Measurements from ENCODE around the gene NEDD9.

The NEDD9 gene

DNA sequence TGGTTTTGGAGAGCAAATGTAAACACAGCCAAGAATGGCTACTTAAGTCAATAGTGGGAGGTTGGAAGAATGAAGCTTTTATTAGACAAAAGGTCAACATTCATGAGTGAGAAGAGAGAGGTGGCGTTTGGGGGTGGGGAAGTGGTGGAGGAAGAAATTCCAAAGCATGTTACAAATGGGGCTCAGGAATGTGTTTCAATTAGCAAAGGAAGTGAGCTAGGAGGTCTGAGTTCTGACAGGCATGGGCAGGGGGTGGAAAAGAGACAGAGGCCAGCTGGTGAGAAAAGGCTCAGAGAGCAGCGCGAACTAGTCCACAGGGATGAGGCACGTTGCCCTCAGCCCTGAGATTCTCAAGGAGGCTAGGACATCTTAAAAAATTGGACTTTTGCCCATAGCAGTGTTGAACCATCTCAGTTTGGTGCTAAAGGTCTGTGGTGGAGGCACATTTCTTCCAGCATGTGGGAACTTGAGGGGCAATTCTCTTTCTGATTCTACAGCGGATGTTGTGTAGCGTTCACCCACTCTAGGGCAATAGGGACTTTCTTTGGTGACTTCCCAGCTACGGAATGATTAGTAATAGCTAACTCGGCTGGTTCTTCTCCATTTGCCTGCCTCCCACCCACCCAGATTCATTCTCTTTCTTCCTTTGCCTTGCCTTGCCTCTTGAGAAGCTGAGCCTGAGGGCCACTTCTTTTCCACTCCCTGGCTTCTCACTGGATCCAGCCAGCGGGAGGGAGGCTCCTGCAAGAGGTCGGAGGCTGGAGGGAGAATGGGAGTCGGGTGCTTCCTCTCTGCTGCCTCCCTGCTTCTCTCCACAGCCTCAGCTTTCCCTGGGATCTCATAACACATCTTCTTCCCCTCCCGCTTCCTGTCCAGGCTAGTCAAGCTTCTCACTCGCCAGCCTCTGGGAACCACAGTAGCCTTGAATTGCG is 45.1 kb upstream of the NEDD9 start:
- no peak for DNase-seq (ENCODE audit: low read depth)
- no peak overlapping the region for H3K4me3 ChIP-seq (ENCODE audit: low read depth, low read length)
- in situ Hi-C loops (cut with HindIII; ENCODE audit: low sequenced_read_pairs) = no loop called here

DNA sequence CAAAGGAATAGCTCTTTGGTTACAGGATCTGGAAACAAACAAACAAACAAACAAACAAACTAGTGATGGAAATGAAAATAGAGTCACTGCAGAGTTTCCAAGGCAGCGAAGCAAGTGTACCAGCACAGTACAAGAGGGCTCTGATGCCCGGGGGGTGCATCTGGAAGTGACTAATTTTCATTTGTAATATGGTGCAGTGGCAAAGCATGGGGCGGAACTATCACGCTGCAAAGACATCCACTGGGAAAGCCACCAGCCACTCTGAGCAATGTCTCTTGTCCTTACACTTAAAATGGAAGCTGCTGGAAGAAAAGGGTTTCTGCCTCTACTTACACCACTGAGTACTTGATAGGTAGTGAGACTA is 44.4 kb upstream of the NEDD9 start:
- H3K4me3 ChIP-seq (ENCODE audit: low read depth, low read length) = no peak overlapping the region
- no peak for DNase-seq (ENCODE audit: low read depth)
- in situ Hi-C loops (cut with HindIII; ENCODE audit: low sequenced_read_pairs) = no loop called here
- TF ChIP-seq, protein P1, sequence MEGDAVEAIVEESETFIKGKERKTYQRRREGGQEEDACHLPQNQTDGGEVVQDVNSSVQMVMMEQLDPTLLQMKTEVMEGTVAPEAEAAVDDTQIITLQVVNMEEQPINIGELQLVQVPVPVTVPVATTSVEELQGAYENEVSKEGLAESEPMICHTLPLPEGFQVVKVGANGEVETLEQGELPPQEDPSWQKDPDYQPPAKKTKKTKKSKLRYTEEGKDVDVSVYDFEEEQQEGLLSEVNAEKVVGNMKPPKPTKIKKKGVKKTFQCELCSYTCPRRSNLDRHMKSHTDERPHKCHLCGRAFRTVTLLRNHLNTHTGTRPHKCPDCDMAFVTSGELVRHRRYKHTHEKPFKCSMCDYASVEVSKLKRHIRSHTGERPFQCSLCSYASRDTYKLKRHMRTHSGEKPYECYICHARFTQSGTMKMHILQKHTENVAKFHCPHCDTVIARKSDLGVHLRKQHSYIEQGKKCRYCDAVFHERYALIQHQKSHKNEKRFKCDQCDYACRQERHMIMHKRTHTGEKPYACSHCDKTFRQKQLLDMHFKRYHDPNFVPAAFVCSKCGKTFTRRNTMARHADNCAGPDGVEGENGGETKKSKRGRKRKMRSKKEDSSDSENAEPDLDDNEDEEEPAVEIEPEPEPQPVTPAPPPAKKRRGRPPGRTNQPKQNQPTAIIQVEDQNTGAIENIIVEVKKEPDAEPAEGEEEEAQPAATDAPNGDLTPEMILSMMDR (IDR thresholded peaks at IDR 0.05; ENCODE audit: low read depth, low read length, missing control alignments) = no peak

More for the DNA sequence above, 45.1 kb upstream of the NEDD9 start:
- TF ChIP-seq, protein P1 (IDR thresholded peaks at IDR 0.05; ENCODE audit: low read depth, low read length, missing control alignments) = no peak

DNA sequence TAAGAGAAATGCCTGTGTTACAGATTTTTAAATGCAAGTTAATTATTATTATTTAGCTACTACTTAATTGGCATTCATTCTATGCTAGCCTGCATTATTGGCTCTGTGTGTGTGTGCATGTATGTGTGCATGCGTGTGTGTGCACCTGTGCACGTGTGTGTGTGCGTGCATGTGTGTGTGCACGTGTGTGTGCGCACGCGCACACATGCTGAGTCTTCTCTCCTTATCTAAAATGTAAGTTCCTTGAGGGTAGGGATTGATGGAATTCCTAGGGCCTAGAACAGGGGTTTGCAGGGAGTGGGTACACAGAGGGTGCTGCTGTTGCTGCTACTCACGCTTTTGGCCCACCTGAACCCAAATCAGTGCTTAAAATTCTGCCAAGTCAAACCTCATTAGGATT is 43.8 kb upstream of the NEDD9 start:
- H3K4me3 ChIP-seq (ENCODE audit: low read depth, low read length) = no peak overlapping the region
- TF ChIP-seq, protein P1 (IDR thresholded peaks at IDR 0.05; ENCODE audit: low read depth, low read length, missing control alignments) = no peak
- in situ Hi-C loops (cut with HindIII; ENCODE audit: low sequenced_read_pairs) = no loop called here
- no peak for DNase-seq (ENCODE audit: low read depth)

DNA sequence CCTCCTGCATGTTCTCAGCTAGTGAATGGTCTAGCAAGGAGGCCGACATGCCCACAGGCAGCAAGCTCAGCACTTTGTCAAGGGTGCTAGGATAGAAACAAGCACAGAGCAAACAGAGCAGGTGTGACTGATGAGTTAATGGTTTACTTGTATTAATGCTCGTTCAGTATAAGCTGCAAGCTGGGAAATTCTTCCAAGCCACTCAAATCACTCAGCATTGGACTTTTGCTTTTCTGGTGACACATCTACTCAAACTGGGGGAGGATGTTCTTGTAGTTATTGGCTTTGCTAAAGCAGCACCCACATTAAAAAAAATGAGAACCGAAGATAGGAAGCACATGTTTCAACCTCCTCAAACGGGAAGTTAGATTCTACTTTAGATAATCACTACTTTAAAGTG is 43.1 kb upstream of the NEDD9 start:
- TF ChIP-seq, protein P1 (IDR thresholded peaks at IDR 0.05; ENCODE audit: low read depth, low read length, missing control alignments) = no peak
- H3K4me3 ChIP-seq (ENCODE audit: low read depth, low read length) = no peak overlapping the region
- in situ Hi-C loops (cut with HindIII; ENCODE audit: low sequenced_read_pairs) = no loop called here
- DNase-seq (ENCODE audit: low read depth) = no peak

DNA sequence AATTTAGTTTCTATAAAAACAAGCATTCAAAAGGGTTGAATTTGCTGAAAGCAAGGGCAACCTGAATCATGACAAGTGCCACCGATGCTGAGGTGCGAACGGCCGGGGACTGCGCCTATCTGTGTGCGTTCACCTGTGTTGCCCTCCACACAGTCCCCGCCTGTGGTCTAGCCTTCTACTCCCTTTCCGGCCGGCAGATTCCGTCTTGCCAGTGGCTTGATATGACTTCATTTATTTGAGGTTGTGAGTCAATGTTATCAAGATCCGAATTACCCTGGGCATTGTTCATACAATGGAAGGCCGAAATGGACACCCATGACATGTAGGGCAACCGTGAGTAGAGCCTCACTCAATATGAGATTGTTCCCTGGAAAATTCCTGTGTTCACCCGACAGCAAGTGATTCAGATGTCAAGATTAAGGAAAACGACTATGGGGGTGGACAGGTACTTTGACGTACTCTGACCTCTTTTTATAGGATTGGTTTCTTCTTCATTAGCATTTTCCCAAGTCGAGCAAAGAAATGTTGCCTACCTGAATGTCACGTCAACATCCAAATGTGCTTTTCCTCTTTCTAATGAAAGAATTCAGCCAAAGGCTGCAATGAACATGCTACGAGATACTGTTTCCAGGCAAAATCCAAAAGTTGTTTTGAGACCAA is 41.1 kb upstream of the NEDD9 start:
- DNase-seq (ENCODE audit: low read depth) = no peak
- in situ Hi-C loops (cut with HindIII; ENCODE audit: low sequenced_read_pairs) = no loop called here
- H3K4me3 ChIP-seq (ENCODE audit: low read depth, low read length) = no peak overlapping the region
- TF ChIP-seq, protein P1 (IDR thresholded peaks at IDR 0.05; ENCODE audit: low read depth, low read length, missing control alignments) = no peak

DNA sequence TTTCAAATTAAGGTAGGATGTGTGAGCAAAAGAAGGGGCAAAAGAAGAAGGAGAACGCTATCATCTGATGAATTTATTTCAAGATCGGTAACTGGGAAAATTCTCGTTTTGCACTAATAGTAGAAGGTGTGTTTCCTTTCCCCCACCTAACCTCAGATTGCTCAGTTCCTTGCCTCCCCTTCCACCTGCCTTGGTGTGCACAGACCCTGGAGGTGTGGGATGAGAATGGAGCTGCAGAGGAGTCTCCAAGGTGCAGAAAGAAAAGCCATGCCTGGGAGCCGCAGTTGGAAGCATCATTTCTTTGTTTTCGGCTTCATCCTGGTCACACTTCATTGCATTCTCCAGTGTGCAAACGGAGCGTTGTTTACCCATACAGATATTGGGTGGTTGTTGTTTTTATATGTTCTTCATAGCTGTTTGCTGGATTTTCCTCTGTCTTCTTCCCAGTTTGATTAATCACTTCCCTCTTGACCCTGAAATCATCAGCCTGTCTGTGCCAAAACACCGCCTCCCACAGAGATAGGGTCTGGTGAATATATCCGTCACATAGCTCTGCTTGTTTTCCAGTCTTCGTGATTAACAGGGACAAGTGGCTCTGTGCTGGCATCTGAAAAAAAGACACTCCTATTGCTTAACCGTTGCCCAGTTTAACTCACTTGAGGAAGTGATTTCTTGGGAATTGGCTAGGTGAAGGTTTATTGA is 40.2 kb upstream of the NEDD9 start:
- TF ChIP-seq, protein P1 (IDR thresholded peaks at IDR 0.05; ENCODE audit: low read depth, low read length, missing control alignments) = no peak
- in situ Hi-C loops (cut with HindIII; ENCODE audit: low sequenced_read_pairs) = no loop called here
- H3K4me3 ChIP-seq (ENCODE audit: low read depth, low read length) = no peak overlapping the region
- DNase-seq (ENCODE audit: low read depth) = no peak
